ENCODE results near the gene SLC9A3. TPM values are rescaled to one million over a fixed set of nuclear protein-coding genes. Genes with fewer than 3 reads are reported as not detected.

Gene SLC9A3
- total RNA-seq, 1 experiment from 2014 or later, result 1.9 TPM

DNA sequence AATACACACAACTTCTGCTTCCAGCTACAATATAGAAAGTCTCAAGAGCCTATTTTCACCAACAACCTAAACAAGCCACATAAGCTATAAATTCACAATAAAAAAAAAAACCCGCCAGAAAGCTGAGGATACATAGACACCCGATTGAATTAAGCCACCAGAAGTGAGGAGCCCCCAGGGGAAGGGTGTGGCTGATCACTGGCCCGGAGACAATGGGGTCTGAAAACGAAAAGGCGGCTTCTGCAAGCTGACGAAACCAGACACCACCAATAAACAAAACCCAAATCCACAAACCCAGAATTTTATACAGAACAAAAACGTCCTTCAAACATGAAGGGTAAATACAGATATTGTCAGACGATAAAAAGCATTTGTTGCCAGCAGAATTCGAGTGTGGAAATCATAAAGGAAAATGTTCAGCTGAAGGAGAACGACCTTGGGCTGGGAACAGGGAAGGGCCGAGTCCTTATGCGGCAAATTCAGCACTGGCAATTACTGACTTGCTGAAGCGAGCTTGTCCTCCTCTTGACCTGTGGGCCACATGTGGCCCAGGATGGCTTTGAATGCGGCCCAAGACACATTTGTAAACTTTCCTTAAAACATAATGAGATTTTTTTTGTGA lies 48.3 kb upstream of the SLC9A3 start:
- Histone ChIP-seq H3K9me3 (ENCODE audit: low read depth, low read length, poor library complexity, severe bottlenecking) (peaks cover 6% of the 10 kb centered on the region), H3K36me3 (ENCODE audit: insufficient read depth, low read length, poor library complexity, severe bottlenecking) (no peaks in the 10 kb centered on the region), H3K4me3 (ENCODE audit: low read depth, low read length, poor library complexity, severe bottlenecking) (no peak overlapping the region), H3K27me3 (replicated peaks; ENCODE audit: insufficient read depth, low read depth, low read length, poor library complexity) (peaks cover 41% of the 10 kb centered on the region), H3K4me1 (ENCODE audit: insufficient read depth, low read length, poor library complexity, severe bottlenecking) (no peaks in the 10 kb centered on the region), H3K27ac (ENCODE audit: low read depth, low read length, poor library complexity, severe bottlenecking) (no peak overlapping the region)
- CTCF ChIA-PET, result no interaction called here
- BruUV-seq (replicated peaks), result no TSS peak
- POLR2A ChIA-PET (ENCODE audit: low non-redundant PET), result interaction anchor here (0.6 kb wide), 1 partner anchor 11 kb away, joined by 3 read pairs; no protein-coding TSS in a partner anchor
- no peak for DNase-seq (ENCODE audit: low spot score)
- TF ChIP-seq, protein P1, sequence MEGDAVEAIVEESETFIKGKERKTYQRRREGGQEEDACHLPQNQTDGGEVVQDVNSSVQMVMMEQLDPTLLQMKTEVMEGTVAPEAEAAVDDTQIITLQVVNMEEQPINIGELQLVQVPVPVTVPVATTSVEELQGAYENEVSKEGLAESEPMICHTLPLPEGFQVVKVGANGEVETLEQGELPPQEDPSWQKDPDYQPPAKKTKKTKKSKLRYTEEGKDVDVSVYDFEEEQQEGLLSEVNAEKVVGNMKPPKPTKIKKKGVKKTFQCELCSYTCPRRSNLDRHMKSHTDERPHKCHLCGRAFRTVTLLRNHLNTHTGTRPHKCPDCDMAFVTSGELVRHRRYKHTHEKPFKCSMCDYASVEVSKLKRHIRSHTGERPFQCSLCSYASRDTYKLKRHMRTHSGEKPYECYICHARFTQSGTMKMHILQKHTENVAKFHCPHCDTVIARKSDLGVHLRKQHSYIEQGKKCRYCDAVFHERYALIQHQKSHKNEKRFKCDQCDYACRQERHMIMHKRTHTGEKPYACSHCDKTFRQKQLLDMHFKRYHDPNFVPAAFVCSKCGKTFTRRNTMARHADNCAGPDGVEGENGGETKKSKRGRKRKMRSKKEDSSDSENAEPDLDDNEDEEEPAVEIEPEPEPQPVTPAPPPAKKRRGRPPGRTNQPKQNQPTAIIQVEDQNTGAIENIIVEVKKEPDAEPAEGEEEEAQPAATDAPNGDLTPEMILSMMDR (conservative IDR thresholded peaks at IDR 0.05; ENCODE audit: low read depth, low read length), result no peak
- TF ChIP-seq EZH2 (IDR thresholded peaks at IDR 0.05; ENCODE audit: borderline replicate concordance, low read depth, low read length, poor library complexity, severe bottlenecking), result no peak
- intact Hi-C loops (cut with micrococcal nuclease; ENCODE audit: unreplicated experiment), result no loop called here

DNA sequence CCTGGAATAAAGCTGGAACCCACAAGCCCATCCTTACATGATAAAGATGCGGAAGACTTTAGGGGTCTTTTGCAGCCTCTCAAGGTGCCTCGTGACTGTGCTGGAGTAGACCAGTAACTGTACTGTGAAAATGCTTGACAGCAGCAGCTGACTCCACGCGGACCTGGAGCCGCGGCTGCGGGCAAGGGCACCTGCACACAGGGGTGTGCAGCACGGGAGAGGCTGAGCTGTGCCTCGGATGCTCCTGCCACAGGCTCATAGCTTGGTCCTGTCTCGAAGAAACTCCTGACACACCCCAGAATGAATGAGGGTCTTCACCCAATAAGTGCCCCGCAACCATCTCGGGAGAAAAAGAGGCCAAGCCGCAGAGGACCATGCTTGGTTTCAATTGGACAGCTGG lies 47.5 kb upstream of the SLC9A3 start:
- no peak for TF ChIP-seq EZH2 (IDR thresholded peaks at IDR 0.05; ENCODE audit: borderline replicate concordance, low read depth, low read length, poor library complexity, severe bottlenecking)
- TF ChIP-seq, protein P1 (conservative IDR thresholded peaks at IDR 0.05; ENCODE audit: low read depth, low read length), result no peak
- no TSS peak for BruUV-seq (replicated peaks)

DNA sequence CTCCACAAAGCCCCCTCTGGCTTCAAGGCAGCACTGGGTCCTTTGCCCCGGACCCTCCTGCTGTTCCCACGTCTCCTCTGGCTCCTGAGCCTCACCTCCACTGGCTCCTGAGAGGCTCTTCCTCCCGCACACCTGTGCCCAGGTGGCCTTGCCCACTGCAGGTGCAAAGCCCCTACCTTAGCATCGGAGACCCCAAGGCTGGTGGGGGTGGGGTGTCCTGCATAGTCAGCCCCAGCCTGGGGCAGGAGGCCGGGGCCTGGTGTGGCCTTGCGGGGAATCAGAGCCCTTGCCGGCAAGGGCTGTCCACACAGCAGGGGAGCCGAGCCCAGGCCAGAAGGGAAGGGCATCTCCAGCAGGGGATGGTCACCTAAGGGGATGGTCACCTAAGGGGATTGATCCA lies 46.6 kb upstream of the SLC9A3 start:
- CTCF ChIA-PET, result no interaction called here

More for the DNA sequence above, 47.5 kb upstream of the SLC9A3 start:
- CTCF ChIA-PET, result no interaction called here
- Histone ChIP-seq H3K36me3 (ENCODE audit: insufficient read depth, low read length, poor library complexity, severe bottlenecking) (no peaks in the 10 kb centered on the region), H3K27ac (ENCODE audit: low read depth, low read length, poor library complexity, severe bottlenecking) (no peak overlapping the region), H3K4me1 (ENCODE audit: insufficient read depth, low read length, poor library complexity, severe bottlenecking) (no peaks in the 10 kb centered on the region), H3K27me3 (replicated peaks; ENCODE audit: insufficient read depth, low read depth, low read length, poor library complexity) (peaks cover 47% of the 10 kb centered on the region), H3K4me3 (ENCODE audit: low read depth, low read length, poor library complexity, severe bottlenecking) (no peak overlapping the region), H3K9me3 (ENCODE audit: low read depth, low read length, poor library complexity, severe bottlenecking) (no peaks in the 10 kb centered on the region)
- intact Hi-C loops (cut with micrococcal nuclease; ENCODE audit: unreplicated experiment), result no loop called here
- POLR2A ChIA-PET (ENCODE audit: low non-redundant PET), result interaction anchor here (0.6 kb wide), 1 partner anchor 10 kb away, joined by 3 read pairs; no protein-coding TSS in a partner anchor
- no peak for DNase-seq (ENCODE audit: low spot score)

More for the DNA sequence above, 46.6 kb upstream of the SLC9A3 start:
- no TSS peak for BruUV-seq (replicated peaks)
- Histone ChIP-seq H3K9me3 (ENCODE audit: low read depth, low read length, poor library complexity, severe bottlenecking) (peaks cover 4% of the 10 kb centered on the region), H3K4me3 (ENCODE audit: low read depth, low read length, poor library complexity, severe bottlenecking) (no peak overlapping the region), H3K4me1 (ENCODE audit: insufficient read depth, low read length, poor library complexity, severe bottlenecking) (no peaks in the 10 kb centered on the region), H3K36me3 (ENCODE audit: insufficient read depth, low read length, poor library complexity, severe bottlenecking) (no peaks in the 10 kb centered on the region), H3K27me3 (replicated peaks; ENCODE audit: insufficient read depth, low read depth, low read length, poor library complexity) (peaks cover 51% of the 10 kb centered on the region), H3K27ac (ENCODE audit: low read depth, low read length, poor library complexity, severe bottlenecking) (no peak overlapping the region)
- POLR2A ChIA-PET (ENCODE audit: low non-redundant PET), result no interaction called here
- DNase-seq (ENCODE audit: low spot score), result no peak
- TF ChIP-seq EZH2 (IDR thresholded peaks at IDR 0.05; ENCODE audit: borderline replicate concordance, low read depth, low read length, poor library complexity, severe bottlenecking), result no peak
- TF ChIP-seq, protein P1 (conservative IDR thresholded peaks at IDR 0.05; ENCODE audit: low read depth, low read length), result no peak
- intact Hi-C loops (cut with micrococcal nuclease; ENCODE audit: unreplicated experiment), result no loop called here

Data from A673 (cell line).